Mammary epithelial cell (primary cell): ENCODE measurements around the gene MARF1.
"Not testable (repeated sequence)": the region's sequence is repeated elsewhere in the genome, so short reads cannot be mapped to it uniquely, and the experiment has no call there.

Experiments
- CTCF ChIP-seq, 2 donors: IDR thresholded peaks in 1 of 2; conservative IDR thresholded peaks in 1 of 2; 2 replicates each; pipeline ENCODE4 v1.5.1; 2011 to 2012; ENCODE audit warnings: inconsistent platforms in 2 of 2, low read length in 2 of 2, mild to moderate bottlenecking in 2 of 2, control low read depth in 1 of 2, low read depth in 1 of 2; ENCODE audit not compliant: insufficient read depth in 1 of 2; ENCODE audit errors: extremely low read depth in 1 of 2
- EZH2 ChIP-seq: IDR thresholded peaks from 2 replicates; pipeline ENCODE4 v1.6.1; 2012; ENCODE audit warnings: low read length, inconsistent platforms, borderline replicate concordance

GRCh38 chr16:15607221-15607699 is 35.7 kb downstream of the MARF1 start:
- not testable (repeated sequence) for TF ChIP-seq CTCF (conservative IDR thresholded peaks at IDR 0.05 in 1 of 2, IDR thresholded peaks at IDR 0.05 in 1 of 2; ENCODE audit: extremely low read depth in 1 of 2, insufficient read depth in 1 of 2, low read depth in 1 of 2, low read length in 2 of 2); EZH2
